ENCODE measurements around the gene CLIC6.
A peak's percentile ranks its signal among the peaks of the same experiment; 100 is the strongest.
"Not testable (repeated sequence)": the region's sequence is repeated elsewhere in the genome, so short reads cannot be mapped to it uniquely, and the experiment has no call there.

Gene CLIC6

DNA sequence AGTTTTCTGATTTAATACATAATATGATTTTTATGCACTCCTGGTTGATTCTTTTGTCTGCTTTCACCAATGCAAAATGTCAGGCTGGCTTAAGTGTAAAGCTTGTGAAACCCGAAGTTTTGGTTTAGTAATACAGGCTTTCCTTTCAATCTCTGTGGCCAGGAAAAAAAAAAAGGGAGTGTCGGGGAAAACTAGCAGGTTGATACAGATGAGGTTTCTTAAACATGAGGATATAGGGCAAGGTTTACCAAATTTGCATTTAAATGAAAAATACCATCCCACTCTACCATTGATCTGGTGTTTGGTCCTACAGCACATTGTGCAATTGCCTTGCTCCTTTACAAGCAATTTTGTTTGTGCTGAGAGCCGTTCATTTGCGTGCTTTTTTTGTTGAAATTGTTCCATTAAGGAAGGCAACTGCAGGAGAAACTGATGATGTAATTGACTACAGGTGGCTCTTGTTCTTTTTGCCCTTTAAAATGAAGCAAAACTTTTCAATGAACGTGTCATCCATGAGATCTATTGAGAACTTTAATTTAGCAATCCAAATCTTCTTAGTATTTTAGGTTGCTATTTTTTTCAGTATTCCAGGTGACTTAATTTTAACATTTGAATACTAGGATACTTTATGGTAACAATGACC is 22.7 kb downstream of the CLIC6 start:
- DNase-seq (ENCODE audit: low read depth in 4 of 4, low spot score in 1 of 4): no peak

DNA sequence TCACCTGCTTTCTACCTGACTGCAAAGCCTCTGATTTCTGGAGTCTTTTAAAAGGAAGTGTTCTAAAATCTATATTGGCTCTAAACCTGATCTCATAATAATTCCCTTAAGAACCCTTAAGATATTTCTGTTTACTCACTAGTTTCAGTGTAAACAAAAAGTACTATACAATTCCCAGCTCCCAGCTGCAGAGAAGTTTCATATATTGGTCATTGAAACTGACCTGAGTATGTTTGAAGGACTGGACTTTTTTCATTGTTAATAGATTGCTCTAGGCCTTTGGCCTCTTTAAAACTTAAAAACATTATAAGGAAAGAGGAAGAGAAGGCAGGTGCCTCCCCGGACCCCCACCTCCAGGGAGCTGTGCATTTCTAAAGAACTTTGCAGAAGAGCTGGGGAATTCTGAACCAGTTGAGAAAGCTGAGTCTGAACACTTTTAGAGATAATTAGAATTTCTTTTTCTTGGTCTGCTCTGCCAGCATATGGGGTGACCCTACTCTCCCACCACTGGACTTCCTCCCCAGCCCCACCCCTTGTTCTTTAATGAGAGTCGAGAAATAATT is 23.7 kb downstream of the CLIC6 start:
- DNase-seq (ENCODE audit: low read depth in 4 of 4, low spot score in 1 of 4): no peak

DNA sequence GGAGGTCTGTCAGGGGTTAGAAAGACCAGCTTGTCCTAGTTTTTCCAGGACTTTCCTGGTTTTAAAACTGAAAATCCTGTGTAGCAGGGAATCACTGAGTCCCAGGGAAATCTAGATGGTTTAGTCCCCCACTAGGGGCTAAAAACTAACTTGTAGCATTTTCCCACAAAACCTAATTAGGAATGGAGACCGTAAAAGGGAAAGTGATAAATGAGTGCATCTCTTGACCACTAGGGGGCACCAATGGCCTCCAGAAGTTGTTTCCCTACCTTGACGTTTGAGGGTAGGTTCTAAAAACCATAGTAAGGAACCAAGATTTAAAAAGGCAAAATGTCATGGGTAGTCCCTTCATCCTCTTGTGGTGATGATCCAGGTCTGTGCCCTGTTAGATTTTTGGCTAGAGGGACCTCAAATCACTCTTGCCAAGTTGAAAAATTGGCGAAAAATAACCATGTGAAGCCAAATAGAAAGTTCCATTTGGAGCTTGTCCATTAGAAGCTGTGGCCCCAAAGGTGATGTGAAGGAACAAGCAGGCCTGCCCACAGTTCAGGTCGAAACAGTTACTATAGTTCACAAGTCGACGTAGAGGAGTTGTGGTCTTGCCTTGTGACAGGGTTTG is 24.5 kb downstream of the CLIC6 start:
- peak in 2 of 4 experiments; percentile 20 to 33 for DNase-seq (ENCODE audit: low read depth in 4 of 4, low spot score in 1 of 4)

DNA sequence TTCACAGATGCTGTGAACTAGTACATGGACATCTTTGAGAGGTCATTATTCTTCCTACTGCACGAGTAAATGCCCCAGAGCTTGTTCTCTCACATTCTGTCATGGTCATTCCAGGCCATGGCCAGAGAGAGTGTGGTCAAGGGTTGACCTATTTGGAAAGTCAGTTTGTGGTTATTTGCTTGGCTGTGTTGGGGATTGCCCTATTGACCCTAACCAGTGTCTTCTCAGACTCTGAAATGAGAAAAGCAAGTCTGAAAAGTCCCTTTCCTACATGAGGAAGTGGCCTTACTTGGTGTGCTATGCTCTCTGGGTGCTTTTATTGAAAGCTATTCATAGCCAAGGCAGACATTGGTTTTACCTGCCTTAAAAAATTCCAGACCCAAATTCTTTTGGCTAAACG is 26.6 kb downstream of the CLIC6 start:
- DNase-seq (ENCODE audit: low read depth in 4 of 4, low spot score in 1 of 4): no peak

DNA sequence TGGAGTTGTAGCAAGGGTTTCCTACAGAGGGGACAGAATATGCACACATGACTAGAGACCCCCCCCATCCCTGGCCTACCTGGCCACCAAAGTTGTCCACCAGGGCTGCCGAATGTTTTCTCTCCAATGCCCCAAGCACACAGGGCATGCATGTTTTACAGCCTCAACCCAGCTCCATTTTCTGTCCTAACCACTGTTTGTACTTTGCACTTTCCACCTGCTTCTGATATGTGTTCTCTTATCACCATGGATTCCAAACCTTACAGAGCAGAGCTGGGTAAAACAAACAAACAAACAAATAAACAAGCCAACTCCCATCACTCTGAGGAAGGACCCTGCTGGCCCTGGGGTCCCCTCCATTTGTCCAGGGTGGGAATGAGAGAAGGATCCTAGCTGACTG is 27.3 kb downstream of the CLIC6 start:
- no peak for DNase-seq (ENCODE audit: low read depth in 4 of 4, low spot score in 1 of 4)

DNA sequence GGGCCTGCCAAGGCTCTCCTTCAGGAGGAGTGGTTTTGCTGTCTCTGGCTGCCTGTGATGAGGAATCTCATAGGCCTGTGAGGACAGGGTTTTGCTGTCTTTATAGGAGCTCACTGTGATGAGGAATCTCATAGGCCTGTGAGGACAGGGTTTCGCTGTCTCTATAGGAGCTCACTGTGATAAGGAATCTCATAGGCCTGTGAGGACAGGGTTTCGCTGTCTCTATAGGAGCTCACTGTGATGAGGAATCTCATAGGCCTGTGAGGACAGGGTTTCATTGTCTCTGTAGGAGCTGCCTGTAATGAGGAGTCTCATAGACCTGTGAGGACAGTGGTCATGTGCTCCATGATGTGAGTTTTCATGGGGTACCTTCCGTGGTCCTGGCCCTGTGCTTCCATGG is 29.0 kb downstream of the CLIC6 start:
- DNase-seq (ENCODE audit: low read depth in 4 of 4, low spot score in 1 of 4): no peak

DNA sequence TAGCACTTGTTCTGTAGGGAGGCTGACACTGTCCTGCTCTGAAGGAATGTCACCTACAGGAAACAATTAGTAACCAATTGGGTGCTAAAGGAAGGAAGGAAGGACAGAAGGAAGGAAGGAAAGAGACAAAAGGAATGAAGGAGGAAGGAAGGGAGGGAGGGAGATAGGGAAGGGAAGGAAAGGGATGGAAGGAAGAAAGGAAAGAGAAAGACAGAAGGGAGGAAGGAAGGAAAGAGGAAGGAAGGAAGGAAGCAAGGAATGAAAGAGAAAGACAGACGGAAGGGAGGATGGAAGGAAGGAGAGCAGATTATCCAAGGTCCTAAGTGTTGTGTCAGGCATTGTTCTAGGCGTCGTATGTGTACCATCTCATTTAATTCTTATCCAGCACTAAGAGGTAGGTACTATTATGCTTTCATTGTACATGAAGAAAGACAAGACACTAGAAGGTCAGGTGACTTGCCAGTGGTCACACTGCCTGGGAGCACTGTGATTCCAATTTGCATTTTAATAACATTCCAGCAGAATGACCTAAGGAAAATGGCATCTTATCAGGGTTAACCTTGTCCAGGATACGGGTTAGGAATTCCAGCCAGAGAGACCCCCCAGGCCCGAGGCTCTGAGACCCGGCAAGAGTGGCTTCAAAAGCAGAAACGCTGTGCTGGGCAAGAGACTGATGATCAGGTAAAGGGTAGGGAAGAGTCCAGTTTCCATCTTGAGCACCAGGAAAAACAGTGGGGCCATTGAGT is 29.6 kb downstream of the CLIC6 start:
- no peak for DNase-seq (ENCODE audit: low read depth in 4 of 4, low spot score in 1 of 4)

DNA sequence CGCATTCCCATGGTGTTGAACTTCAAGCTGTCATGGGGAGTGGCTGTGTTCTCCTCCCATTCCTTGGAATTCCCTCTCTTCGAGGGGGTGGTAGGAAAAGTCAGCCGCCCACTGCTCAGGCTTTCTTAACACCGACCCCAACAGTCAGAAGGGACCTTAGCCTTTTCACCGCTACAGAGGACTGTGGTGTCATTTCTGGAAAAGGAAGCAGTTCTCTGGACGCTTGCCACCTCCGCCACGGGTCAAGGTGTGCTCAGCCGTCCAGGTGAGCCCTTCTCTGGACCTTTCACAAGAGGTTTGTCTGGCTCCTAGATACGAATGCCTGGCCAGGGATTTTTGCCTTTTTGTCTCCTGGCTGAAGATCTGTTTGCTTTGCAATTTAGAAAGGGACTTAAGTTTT is 31.8 kb downstream of the CLIC6 start:
- DNase-seq (ENCODE audit: low read depth in 4 of 4, low spot score in 1 of 4): no peak

DNA sequence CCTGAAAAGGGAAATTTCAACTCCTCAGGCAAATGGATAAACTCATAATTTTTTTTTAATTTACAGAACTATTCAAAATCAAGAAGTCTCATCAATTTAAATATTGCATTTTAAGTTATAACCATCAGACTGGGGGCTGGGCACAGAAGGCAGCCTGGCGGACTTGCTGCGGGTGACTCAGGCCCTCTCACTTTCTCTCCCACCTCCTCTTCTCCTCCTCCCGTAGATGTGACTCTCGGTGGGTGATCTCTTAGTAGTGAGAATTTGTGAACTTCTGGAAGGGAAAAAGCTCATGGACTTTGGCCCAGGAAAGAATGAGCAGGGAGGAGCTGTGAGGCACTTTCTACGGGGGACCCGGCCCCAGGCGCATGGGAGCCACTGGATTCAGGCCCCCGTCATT is 32.9 kb downstream of the CLIC6 start:
- no peak for DNase-seq (ENCODE audit: low read depth in 4 of 4, low spot score in 1 of 4)

DNA sequence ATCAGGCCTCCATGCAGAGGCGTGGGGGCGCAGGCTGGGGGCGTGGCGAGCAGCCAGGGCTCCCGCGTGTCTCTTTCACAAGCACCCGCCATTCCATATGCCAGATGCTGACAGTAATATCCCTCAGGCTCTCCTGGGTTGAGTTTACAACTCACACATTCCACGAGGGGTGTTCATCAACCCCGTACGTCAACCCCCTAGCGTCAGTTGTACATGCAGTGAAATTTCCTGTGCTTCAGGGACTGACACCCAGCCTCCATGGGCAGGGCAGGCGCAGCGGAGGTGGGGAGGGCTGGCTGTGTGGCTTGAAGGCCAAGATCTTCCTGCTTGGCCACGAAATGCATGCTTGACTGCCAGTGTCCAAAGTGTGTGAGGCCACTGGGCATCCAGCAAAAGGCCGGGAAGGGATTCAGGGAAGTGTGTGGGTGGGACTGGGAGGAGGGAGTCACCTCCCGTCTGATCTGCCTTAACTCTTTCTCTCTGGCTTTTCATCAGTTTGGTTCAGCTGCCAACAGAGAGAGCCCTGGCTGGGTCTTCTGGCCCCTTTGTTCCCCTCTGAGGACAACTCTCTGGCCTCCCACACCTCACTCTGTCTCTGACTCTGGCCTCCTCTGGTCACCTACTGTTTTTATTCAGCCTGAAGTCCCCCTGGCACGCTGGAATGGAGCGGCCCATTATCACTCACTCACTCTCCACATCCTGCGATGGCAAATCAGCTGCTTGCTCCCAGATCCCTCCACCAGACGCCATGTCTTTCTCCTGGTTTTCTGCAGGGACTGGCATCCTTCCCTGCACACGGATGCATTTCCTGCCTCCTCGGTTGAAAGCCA is 33.8 kb downstream of the CLIC6 start:
- DNase-seq (ENCODE audit: low read depth in 4 of 4, low spot score in 1 of 4): no peak

DNA sequence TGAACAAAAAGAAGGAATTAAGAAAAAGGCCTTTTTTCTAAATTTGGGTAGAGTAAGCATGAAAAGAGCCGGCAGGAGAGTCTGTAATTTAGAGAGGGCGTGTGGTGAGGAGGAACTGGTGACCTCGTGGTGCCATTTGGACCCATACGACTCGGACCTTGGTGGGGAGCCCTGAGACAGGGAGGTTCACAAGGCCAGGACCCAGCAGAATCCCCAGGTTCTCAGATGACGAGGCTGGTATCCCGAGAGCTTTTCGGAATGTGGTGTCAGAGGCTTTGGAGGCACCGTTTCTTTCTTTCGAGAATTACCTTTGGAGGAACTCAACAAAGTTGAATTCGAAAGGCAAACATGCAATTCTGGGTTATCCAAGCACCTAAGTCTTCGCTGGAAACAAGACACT is 34.8 kb downstream of the CLIC6 start:
- no peak for DNase-seq (ENCODE audit: low read depth in 4 of 4, low spot score in 1 of 4)

DNA sequence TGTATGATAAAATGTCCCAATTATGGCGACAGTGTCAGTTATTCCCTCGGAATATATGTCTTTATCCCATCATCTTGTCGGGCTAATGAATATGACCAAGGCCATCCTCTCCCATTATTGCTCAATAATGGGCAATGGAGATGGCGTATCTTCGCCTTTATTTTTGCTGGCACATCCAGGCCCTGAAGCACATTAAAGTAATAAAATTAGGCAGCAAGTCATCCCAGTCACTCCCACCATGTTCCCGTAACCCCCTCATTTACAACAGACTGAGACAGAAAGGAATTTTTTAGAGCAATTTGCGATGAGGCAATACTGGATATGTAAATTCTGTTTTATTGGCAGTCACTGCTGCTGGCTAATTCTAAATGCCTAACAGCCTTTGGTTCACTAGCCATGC is 35.3 kb downstream of the CLIC6 start:
- DNase-seq (ENCODE audit: low read depth in 4 of 4, low spot score in 1 of 4): no peak

DNA sequence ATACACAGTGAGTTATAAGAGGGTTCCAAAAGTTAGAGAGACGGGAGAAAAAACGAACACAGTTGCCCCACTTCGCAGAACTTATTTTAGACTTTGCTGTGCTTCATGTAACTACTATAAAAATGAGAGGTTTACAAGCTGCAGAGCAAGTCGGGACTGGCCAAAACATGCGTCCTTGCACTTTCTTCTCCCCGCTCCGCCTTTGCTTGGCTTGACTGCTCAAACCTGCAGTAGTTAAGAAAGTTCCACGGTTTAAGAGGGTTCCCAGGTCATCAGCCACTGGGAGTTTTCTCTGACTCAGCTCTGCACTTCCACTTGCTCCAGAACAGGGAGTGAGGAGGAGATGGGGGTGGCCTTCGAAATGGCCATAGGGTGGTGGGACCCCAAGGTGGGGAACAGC is 36.2 kb downstream of the CLIC6 start:
- DNase-seq (ENCODE audit: low read depth in 4 of 4, low spot score in 1 of 4): no peak

DNA sequence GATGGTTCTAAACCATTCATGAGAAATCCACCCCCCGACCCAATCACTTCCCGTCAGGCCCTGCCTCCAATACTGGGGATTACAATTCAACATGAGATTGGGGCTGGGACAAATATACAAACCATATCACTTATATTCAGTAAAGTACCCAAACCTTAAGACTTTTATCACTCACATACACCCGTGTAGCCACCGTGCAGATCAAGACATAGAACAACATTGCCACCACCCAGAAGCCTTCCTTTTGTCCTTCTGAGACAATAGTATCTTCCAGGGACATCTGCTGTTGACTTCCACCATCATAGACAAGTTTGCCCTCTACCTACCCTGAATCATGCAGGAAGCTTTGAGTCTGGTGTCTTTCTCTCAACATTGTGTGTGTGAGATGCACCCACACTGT is 37.5 kb downstream of the CLIC6 start:
- no peak for DNase-seq (ENCODE audit: low read depth in 4 of 4, low spot score in 1 of 4)

DNA sequence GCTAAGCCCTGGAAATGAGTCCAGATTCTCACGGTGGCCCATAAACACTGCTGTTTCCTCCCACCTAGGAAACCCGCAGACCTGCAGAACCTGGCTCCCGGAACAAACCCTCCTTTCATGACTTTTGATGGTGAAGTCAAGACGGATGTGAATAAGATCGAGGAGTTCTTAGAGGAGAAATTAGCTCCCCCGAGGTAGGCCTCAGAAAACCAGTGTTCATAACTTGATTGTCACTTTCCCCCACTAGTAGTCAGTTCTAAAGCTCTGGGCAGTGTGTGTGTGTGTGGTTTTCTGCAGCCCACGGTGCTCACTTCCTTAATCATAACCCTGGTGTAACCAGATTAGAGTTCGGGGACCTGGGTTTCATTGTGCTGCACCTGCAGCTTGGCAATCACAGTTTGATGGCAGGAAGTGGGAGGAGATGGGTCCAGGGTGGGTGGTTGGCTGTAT is 39.1 kb downstream of the CLIC6 start:
- peak in 3 of 4 experiments; percentile 4 to 42 (median 12) for DNase-seq (ENCODE audit: low read depth in 4 of 4, low spot score in 1 of 4)

DNA sequence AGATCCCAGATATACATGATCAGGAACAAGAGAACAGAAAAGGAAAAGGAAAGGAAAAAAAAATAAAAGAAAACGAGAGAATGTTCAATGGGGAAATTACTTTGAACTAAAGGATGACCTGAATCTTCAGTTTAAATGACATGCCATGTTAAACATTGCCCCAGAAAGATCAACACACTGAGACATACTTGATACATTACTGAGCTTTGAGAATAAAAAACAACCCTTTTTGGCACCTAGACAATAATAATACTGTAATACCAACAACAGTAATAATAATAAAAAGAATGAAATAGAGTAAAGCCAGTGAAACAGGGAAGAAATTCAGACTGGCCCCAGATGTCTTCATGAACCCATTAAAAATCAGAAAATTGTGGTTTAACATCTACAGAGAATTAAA is 44.8 kb downstream of the CLIC6 start:
- DNase-seq (ENCODE audit: low read depth in 4 of 4, low spot score in 1 of 4): no peak

DNA sequence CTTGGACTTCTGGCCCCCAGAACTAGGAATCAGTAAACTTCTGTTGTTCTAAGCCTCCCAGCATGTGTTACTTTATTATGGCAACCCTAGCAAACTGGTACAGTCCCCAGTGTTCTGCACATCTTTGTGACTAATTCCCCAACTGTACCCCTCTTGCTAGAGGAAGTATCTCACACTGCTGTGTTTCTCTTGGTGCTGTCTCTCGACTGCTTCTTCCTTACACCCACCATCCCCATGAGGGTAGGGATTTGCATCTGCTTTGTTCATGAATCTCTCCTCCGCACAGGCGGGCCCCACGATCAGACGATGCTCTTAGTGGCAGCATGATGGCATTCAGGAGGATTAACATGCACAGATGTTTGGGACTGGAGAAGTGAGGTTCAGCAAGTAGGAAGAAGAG is 46.7 kb downstream of the CLIC6 start:
- DNase-seq (ENCODE audit: low read depth in 4 of 4, low spot score in 1 of 4): no peak

DNA sequence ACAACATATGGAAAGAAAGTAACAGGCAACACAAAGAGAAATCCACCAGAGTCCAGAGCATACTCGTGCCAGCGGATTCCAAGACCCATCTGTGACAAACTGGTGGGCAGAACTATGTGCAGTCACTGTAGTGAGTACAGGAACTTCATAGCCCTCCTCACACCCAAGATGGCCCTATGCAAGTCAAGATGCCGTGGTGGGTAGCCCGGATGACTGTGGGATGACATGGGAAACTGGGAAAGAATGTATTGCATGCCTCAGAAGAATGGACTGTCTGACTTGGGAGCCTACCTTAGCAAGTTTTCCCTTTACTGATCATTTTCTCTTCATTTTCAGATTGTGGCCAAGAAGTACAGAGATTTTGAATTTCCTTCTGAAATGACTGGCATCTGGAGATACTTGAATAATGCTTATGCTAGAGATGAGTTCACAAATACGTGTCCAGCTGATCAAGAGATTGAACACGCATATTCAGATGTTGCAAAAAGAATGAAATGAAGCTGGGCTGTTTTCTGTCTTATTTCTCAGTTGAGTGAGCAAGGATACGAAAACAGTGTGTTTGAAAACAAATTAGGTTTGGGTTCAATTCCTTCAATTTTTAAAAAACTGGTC is 47.3 kb downstream of the CLIC6 start:
- no peak for DNase-seq (ENCODE audit: low read depth in 4 of 4, low spot score in 1 of 4)

DNA sequence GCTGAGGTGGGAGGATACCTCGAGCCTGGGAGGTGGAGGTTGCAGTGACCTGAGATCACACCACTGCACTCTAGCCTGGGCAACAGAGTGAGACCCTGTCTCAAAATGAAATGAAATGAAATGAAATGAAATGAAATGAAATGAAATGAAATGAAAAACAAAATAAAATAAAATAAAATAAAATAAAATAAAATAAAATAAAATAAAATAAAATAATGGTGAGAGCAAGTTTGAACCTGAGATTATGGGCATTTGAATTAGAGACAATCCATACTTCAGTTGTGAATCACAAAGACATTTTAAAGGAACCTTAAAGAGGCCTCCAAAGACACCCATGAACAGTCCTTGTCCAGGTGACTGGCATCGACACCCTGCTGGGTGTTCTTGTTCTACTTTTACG is 49.7 kb downstream of the CLIC6 start:
- DNase-seq (ENCODE audit: low read depth in 4 of 4, low spot score in 1 of 4): not testable (repeated sequence)

DNA sequence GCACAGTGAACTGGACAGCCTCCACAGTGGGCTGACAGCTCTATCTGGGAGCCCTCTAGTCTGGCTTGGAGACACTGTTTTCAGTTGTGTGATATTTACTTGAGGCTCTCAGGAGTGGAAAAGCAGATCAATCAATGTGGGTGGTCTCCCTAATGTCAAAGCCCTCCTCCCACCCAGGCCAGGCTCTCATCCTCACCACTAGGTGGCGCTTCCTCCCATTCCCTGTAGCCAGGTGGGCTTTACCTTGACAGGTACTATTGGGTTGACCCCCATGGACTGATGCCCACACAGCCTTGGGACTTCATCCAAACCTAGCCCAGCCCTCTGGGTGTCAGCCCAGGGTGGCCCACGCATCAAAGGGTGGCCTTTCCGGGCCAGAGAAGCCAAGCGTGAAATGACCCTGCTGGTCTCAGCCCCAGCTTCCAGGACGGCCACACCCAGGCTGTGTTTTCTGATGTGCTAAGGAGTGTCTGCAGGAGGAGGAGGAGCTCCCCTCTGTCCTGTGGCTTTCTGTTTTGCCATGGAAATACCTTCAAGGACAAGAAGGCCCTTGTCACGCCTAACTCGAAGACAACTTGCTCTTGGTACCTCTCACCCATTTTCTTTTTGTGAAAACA is 54.0 kb downstream of the CLIC6 start:
- DNase-seq (ENCODE audit: low read depth in 4 of 4, low spot score in 1 of 4): peak in 2 of 4 experiments; percentile 11 to 13
